Smooth muscle cell (in vitro differentiated cells): ENCODE measurements around the gene IGFBP3. TPM values are rescaled to one million over a fixed set of nuclear protein-coding genes. Genes with fewer than 3 reads are reported as not detected.

ENCODE experiments used
- DNase-seq: peaks from one replicate; lab custom pipeline; 2025; ENCODE audit not compliant: unreplicated experiment; lab: John Stamatoyannopoulos, UW
- H2AFZ ChIP-seq: fragments of 200-600 bp; sonication (generic); 2 replicates; pipeline ENCODE4 v1.6.0; 2016; ENCODE audit warnings: antibody characterized with exemption, low read depth, mild to moderate bottlenecking
- H3F3A ChIP-seq: fragments of 200-600 bp; sonication (generic); 2 replicates; pipeline ENCODE4 v1.6.0; 2017; ENCODE audit warnings: antibody characterized with exemption, low read depth
- H3K27ac ChIP-seq: fragments of 200-600 bp; sonication (generic); 2 replicates; pipeline ENCODE4 v1.5.1; 2016; ENCODE audit warnings: low read depth, mild to moderate bottlenecking
- H3K27me3 ChIP-seq: fragments of 200-600 bp; sonication (generic); 2 replicates; pipeline ENCODE4 v1.6.1; 2016; ENCODE audit warnings: low read depth, mild to moderate bottlenecking
- H3K36me3 ChIP-seq: fragments of 200-600 bp; sonication (generic); 2 replicates; pipeline ENCODE4 v1.5.1; 2016; ENCODE audit warnings: low read depth
- H3K4me1 ChIP-seq: fragments of 200-600 bp; sonication (generic); 2 replicates; pipeline ENCODE4 v1.5.1; 2016; ENCODE audit warnings: low read depth
- H3K4me2 ChIP-seq: fragments of 200-600 bp; sonication (generic); 2 replicates; pipeline ENCODE4 v1.6.0; 2016; ENCODE audit warnings: mild to moderate bottlenecking
- H3K4me3 ChIP-seq: fragments of 200-600 bp; sonication (generic); 2 replicates; pipeline ENCODE4 v1.5.1; 2016; ENCODE audit warnings: mild to moderate bottlenecking
- H3K79me2 ChIP-seq: fragments of 200-600 bp; sonication (generic); 2 replicates; pipeline ENCODE4 v1.6.0; 2016; ENCODE audit warnings: low read depth, mild to moderate bottlenecking
- H3K9ac ChIP-seq: fragments of 200-600 bp; sonication (generic); 2 replicates; pipeline ENCODE4 v1.6.0; 2016; ENCODE audit warnings: low read depth
- H3K9me3 ChIP-seq: fragments of 200-600 bp; sonication (generic); replicated peaks from 2 replicates; pipeline ENCODE4 v1.5.1; 2016; ENCODE audit warnings: low read depth
- H4K20me1 ChIP-seq: fragments of 200-600 bp; sonication (generic); 2 replicates; pipeline ENCODE4 v1.6.0; 2016; ENCODE audit warnings: low read depth
- WGBS: methylation state at CpG from one replicate; pipeline ENCODE4 v1.1.7; 2016; ENCODE audit warnings: low lambda C conversion rate; 5-methylcytosine and 5-hydroxymethylcytosine counted together
- polyA plus RNA-seq: library from polyadenylated mRNA; unstranded; fragments of >200 nt; fragmentation: Nextera tagmentation; extraction: Ambion mirVana; gene quantifications from 2 replicates; pipeline ENCODE4 v1.2.1, GENCODE V29; 2016
- total RNA-seq: library from RNA; depleted of rRNA; stranded (reverse); fragments of >200 nt; gene quantifications from 2 replicates; pipeline ENCODE4 v1.2.3, GENCODE V29; 2014
- TF ChIP-seq, protein P1 (sequence below): fragments of 200-600 bp; sonication (generic); IDR thresholded peaks from 2 replicates; pipeline ENCODE4 v1.5.1; 2017; ENCODE audit warnings: borderline replicate concordance, mild to moderate bottlenecking, antibody characterized with exemption; ENCODE audit not compliant: insufficient read depth, poor library complexity, severe bottlenecking

IGFBP3 gene
- total and polyA plus RNA-seq, 2 experiments from 2014 or later, result 1,956 to 4,025 TPM

DNA sequence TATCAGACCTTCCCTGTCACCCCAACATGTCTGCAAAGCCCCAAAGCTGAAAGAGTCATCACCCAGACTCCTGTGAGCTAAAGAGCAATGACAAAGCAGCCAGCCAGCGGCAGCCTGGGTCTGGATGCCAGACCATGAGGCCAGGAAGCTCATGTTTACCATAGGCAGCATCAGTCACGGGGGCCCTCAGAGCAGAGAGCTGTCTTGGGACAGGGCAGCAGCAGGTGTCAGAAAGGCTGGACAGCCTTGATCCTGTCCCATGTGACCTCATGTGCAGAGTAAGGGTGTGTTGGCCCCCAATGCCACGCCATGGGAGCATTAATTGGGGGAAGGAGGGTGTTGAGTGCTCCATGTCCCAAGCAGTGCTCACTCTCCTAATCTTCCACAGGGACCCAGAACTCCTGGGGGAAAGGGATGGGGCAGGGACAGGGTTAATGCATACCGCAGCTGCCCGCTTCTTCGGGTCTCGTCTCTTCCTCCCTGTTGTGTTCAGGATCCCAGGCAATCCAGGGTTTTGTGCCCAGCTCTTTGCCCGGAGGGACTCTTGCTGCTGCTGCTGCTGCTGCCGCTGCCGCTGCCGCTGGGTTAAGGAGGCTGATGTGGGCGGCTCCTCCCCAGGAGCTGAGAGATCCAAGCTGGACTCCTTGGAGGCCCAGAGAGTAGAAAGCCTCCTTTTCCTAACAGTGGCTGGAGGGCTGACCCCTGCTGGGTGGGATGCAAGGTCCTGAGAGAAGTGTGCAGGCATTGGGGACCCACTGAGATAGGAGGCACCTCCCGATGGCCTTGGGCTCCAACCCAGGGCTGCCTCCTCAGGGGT lies 55.3 kb downstream of the IGFBP3 start:
- H3K27ac ChIP-seq, result no peak overlapping the region
- no peak overlapping the region for H3K9ac ChIP-seq
- 83% methylated on average over 13 of the region's 13 CpGs for WGBS
- no peaks in the 10 kb centered on the region for H3K9me3 ChIP-seq
- H3K36me3 ChIP-seq, result no peaks in the 10 kb centered on the region
- TF ChIP-seq, protein P1, sequence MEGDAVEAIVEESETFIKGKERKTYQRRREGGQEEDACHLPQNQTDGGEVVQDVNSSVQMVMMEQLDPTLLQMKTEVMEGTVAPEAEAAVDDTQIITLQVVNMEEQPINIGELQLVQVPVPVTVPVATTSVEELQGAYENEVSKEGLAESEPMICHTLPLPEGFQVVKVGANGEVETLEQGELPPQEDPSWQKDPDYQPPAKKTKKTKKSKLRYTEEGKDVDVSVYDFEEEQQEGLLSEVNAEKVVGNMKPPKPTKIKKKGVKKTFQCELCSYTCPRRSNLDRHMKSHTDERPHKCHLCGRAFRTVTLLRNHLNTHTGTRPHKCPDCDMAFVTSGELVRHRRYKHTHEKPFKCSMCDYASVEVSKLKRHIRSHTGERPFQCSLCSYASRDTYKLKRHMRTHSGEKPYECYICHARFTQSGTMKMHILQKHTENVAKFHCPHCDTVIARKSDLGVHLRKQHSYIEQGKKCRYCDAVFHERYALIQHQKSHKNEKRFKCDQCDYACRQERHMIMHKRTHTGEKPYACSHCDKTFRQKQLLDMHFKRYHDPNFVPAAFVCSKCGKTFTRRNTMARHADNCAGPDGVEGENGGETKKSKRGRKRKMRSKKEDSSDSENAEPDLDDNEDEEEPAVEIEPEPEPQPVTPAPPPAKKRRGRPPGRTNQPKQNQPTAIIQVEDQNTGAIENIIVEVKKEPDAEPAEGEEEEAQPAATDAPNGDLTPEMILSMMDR, result no peak
- H3K4me2 ChIP-seq, result no peak overlapping the region
- H3F3A ChIP-seq, result no peaks in the 10 kb centered on the region
- H3K4me3 ChIP-seq, result no peak overlapping the region
- H2AFZ ChIP-seq, result no peak overlapping the region
- no peaks in the 10 kb centered on the region for H4K20me1 ChIP-seq
- no peaks in the 10 kb centered on the region for H3K4me1 ChIP-seq
- no peak for DNase-seq
- H3K27me3 ChIP-seq, result peaks cover 10% of the 10 kb centered on the region
- H3K79me2 ChIP-seq, result no peaks in the 10 kb centered on the region

- TF ChIP-seq, protein P1, result peak; percentile 4
- 81% methylated on average over 9 of the region's 9 CpGs for WGBS
- Histone ChIP-seq H3K9me3 (no peaks in the 10 kb centered on the region), H4K20me1 (no peaks in the 10 kb centered on the region), H3K9ac (no peak overlapping the region), H3K27me3 (peaks cover 10% of the 10 kb centered on the region), H3K4me1 (no peaks in the 10 kb centered on the region), H3K36me3 (no peaks in the 10 kb centered on the region), H3K4me2 (no peak overlapping the region), H3K27ac (no peak overlapping the region), H3K4me3 (no peak overlapping the region), H2AFZ (no peak overlapping the region), H3F3A (no peaks in the 10 kb centered on the region), H3K79me2 (no peaks in the 10 kb centered on the region)
- no peak for DNase-seq
Observed at GRCh38 chr7:45863715-45864114, 57.4 kb downstream of the IGFBP3 start.

Other genes with a start within 250 kb of the IGFBP3 start
- gene CCDC201, start 48.2 kb downstream of the IGFBP3 start, total RNA-seq, result not detected in 2 replicates
- not detected in 2 replicates for gene CCDC201, start 48.2 kb downstream of the IGFBP3 start, polyA plus RNA-seq
- not detected in 2 replicates for gene IGFBP1, start 32.8 kb downstream of the IGFBP3 start, total RNA-seq
- gene IGFBP1, start 32.8 kb downstream of the IGFBP3 start, polyA plus RNA-seq, result 0.31 TPM in 1 of 2 replicates, not detected in the other